H1 (cell line): ENCODE results near the gene EIF2S2. TPM values are rescaled to one million over a fixed set of nuclear protein-coding genes. Genes with fewer than 3 reads are reported as not detected.

Experiments
- GTF2F1 ChIP-seq: IDR thresholded peaks from 2 replicates; pipeline ENCODE4 v1.6.1; 2012; ENCODE audit warnings: low read depth, low read length, improper control_type of control experiment, borderline replicate concordance
- TAF1 ChIP-seq: IDR thresholded peaks from 2 replicates; pipeline ENCODE4 v1.6.1; 2011; ENCODE audit warnings: mild to moderate bottlenecking, low read depth, low read length
- polyA plus RNA-seq, 7 experiments: library from polyadenylated mRNA; depleted of rRNA in 3 of 7; stranded (reverse) in 5 of 7; unstranded in 2 of 7; fragments of >200 nt in 5 of 7; fragments of 200-250 nt in 2 of 7; gene quantifications; 1 replicate in 5 of 7; 2 replicates in 1 of 7; 4 replicates in 1 of 7; pipeline versions ENCODE4 v1.2.1 to v1.2.3, GENCODE V29; 2011 to 2013; ENCODE audit warnings: missing spikeins in 2 of 7, mixed read lengths in 2 of 7
- total RNA-seq: library from RNA; stranded (reverse); fragmentation: NEBNext Ultra II Directional; extraction: Animal tissue kit (Norgen Biotek cat#: 25700); gene quantifications from 2 replicates; pipeline ENCODE4 v1.2.1, GENCODE V29; 2021
- TF ChIP-seq, protein P1 (sequence below): fragments of 300-600 bp; sonication (generic); IDR thresholded peaks from 2 replicates; pipeline ENCODE4 v1.7.1; 2012; ENCODE audit warnings: low read length, moderate library complexity, mild to moderate bottlenecking, inconsistent platforms; ENCODE audit not compliant: insufficient replicate concordance

EIF2S2 gene
- total and polyA plus RNA-seq, 2 of the 8 experiments (the other 6 are each of a cell fraction or from before 2014, with no cell fraction given): 59.5 to 142 TPM

DNA sequence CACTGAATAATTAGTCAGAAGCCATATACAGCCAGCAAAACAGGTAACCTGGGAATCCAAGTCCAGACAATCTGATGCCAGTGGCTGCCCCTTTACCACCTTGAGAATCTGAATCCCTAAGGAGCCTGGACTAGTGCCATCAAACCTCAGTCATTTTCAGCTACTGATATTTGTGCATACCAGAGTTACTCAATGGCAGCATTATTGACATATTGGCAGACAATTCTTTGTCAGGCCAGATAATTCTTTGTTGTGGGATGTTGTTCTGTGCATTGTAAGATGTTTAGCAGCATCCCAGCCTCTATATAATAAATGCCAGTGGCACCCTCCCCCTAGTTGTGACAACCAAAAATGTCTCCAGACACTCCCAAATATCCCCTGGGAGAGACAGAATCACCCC is 3.2 kb upstream of the EIF2S2 start (continued):
- TF ChIP-seq, protein P1, sequence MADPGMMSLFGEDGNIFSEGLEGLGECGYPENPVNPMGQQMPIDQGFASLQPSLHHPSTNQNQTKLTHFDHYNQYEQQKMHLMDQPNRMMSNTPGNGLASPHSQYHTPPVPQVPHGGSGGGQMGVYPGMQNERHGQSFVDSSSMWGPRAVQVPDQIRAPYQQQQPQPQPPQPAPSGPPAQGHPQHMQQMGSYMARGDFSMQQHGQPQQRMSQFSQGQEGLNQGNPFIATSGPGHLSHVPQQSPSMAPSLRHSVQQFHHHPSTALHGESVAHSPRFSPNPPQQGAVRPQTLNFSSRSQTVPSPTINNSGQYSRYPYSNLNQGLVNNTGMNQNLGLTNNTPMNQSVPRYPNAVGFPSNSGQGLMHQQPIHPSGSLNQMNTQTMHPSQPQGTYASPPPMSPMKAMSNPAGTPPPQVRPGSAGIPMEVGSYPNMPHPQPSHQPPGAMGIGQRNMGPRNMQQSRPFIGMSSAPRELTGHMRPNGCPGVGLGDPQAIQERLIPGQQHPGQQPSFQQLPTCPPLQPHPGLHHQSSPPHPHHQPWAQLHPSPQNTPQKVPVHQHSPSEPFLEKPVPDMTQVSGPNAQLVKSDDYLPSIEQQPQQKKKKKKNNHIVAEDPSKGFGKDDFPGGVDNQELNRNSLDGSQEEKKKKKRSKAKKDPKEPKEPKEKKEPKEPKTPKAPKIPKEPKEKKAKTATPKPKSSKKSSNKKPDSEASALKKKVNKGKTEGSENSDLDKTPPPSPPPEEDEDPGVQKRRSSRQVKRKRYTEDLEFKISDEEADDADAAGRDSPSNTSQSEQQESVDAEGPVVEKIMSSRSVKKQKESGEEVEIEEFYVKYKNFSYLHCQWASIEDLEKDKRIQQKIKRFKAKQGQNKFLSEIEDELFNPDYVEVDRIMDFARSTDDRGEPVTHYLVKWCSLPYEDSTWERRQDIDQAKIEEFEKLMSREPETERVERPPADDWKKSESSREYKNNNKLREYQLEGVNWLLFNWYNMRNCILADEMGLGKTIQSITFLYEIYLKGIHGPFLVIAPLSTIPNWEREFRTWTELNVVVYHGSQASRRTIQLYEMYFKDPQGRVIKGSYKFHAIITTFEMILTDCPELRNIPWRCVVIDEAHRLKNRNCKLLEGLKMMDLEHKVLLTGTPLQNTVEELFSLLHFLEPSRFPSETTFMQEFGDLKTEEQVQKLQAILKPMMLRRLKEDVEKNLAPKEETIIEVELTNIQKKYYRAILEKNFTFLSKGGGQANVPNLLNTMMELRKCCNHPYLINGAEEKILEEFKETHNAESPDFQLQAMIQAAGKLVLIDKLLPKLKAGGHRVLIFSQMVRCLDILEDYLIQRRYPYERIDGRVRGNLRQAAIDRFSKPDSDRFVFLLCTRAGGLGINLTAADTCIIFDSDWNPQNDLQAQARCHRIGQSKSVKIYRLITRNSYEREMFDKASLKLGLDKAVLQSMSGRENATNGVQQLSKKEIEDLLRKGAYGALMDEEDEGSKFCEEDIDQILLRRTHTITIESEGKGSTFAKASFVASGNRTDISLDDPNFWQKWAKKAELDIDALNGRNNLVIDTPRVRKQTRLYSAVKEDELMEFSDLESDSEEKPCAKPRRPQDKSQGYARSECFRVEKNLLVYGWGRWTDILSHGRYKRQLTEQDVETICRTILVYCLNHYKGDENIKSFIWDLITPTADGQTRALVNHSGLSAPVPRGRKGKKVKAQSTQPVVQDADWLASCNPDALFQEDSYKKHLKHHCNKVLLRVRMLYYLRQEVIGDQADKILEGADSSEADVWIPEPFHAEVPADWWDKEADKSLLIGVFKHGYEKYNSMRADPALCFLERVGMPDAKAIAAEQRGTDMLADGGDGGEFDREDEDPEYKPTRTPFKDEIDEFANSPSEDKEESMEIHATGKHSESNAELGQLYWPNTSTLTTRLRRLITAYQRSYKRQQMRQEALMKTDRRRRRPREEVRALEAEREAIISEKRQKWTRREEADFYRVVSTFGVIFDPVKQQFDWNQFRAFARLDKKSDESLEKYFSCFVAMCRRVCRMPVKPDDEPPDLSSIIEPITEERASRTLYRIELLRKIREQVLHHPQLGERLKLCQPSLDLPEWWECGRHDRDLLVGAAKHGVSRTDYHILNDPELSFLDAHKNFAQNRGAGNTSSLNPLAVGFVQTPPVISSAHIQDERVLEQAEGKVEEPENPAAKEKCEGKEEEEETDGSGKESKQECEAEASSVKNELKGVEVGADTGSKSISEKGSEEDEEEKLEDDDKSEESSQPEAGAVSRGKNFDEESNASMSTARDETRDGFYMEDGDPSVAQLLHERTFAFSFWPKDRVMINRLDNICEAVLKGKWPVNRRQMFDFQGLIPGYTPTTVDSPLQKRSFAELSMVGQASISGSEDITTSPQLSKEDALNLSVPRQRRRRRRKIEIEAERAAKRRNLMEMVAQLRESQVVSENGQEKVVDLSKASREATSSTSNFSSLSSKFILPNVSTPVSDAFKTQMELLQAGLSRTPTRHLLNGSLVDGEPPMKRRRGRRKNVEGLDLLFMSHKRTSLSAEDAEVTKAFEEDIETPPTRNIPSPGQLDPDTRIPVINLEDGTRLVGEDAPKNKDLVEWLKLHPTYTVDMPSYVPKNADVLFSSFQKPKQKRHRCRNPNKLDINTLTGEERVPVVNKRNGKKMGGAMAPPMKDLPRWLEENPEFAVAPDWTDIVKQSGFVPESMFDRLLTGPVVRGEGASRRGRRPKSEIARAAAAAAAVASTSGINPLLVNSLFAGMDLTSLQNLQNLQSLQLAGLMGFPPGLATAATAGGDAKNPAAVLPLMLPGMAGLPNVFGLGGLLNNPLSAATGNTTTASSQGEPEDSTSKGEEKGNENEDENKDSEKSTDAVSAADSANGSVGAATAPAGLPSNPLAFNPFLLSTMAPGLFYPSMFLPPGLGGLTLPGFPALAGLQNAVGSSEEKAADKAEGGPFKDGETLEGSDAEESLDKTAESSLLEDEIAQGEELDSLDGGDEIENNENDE: no peak
- TF ChIP-seq TAF1 (no peak), GTF2F1 (no peak)
